ENCODE results near the gene HMGN3.
"Not testable (repeated sequence)": the region's sequence is repeated elsewhere in the genome, so short reads cannot be mapped to it uniquely, and the experiment has no call there.

Gene HMGN3

GRCh38 chr6:79234150-79235022 lies at the start of gene HMGN3:
HMGN3 (minus strand) TSS chr6:79234682.
- DNase-seq = peak; percentile 94

- DNase-seq = peak; percentile 18
Measured at GRCh38 chr6:79280756-79281155, 46.3 kb upstream of the HMGN3 start.

- DNase-seq = no peak
Measured at GRCh38 chr6:79277109-79277508, 42.6 kb upstream of the HMGN3 start.

- no peak for DNase-seq
Measured at GRCh38 chr6:79269877-79270276, 35.4 kb upstream of the HMGN3 start.

GRCh38 chr6:79267128-79267527 lies 32.6 kb upstream of the HMGN3 start:
- no peak for DNase-seq

- DNase-seq = no peak
Measured at GRCh38 chr6:79266051-79266450, 31.6 kb upstream of the HMGN3 start.

- no peak for DNase-seq
Measured at GRCh38 chr6:79263359-79263758, 28.9 kb upstream of the HMGN3 start.

- no peak for DNase-seq
Measured at GRCh38 chr6:79261666-79262065, 27.2 kb upstream of the HMGN3 start.

- DNase-seq = no peak
Measured at GRCh38 chr6:79260772-79261171, 26.3 kb upstream of the HMGN3 start.

GRCh38 chr6:79257381-79258205 lies 23.1 kb upstream of the HMGN3 start:
- no peak for DNase-seq

- not testable (repeated sequence) for DNase-seq
Measured at GRCh38 chr6:79256770-79257169, 22.3 kb upstream of the HMGN3 start.

GRCh38 chr6:79255086-79255485 lies 20.6 kb upstream of the HMGN3 start:
- DNase-seq = not testable (repeated sequence)

GRCh38 chr6:79250559-79250958 lies 16.1 kb upstream of the HMGN3 start:
- no peak for DNase-seq

- DNase-seq = no peak
Measured at GRCh38 chr6:79250107-79250514, 15.6 kb upstream of the HMGN3 start.

GRCh38 chr6:79249136-79249535 lies 14.7 kb upstream of the HMGN3 start:
- no peak for DNase-seq

GRCh38 chr6:79246891-79247290 lies 12.4 kb upstream of the HMGN3 start:
- no peak for DNase-seq

GRCh38 chr6:79241228-79241627 lies 6.7 kb upstream of the HMGN3 start:
- DNase-seq = no peak

GRCh38 chr6:79240509-79240908 lies 6.0 kb upstream of the HMGN3 start:
- DNase-seq = no peak

GRCh38 chr6:79239536-79240168 lies 5.2 kb upstream of the HMGN3 start:
- DNase-seq = no peak

- no peak for DNase-seq
Measured at GRCh38 chr6:79238919-79239318, 4.4 kb upstream of the HMGN3 start.

GRCh38 chr6:79236711-79237110 lies 2.2 kb upstream of the HMGN3 start:
- no peak for DNase-seq

- peak; percentile 87 for DNase-seq
Measured at GRCh38 chr6:79233611-79234149, 802 bp downstream of the HMGN3 start.

Data from NCI-H1105 (cell line).